Natural killer cell treated with Interleukin-12 subunit alpha and Interleukin-12 subunit beta and Interleukin-15 and Interleukin-18, amount 100 ng/mL, for 72 hours (primary cell): Measurements from ENCODE around the gene QPRT. TPM values are rescaled to one million over a fixed set of nuclear protein-coding genes. Genes with fewer than 3 reads are reported as not detected.
A peak's percentile ranks its signal among the peaks of the same experiment; 100 is the strongest.
"Not testable (repeated sequence)": the region's sequence is repeated elsewhere in the genome, so short reads cannot be mapped to it uniquely, and the experiment has no call there.

ENCODE experiments used
- ATAC-seq, 2 donors: fragments of 150-1000 bp; cut with Tn5 transposase in 1 of 2; sonication (Bioruptor Pico), chemical (Tn5 transposase) in 1 of 2; 2 replicates each; pipeline ENCODE4 v1.10.0; 2021
- DNase-seq: peaks from one replicate; pipeline ENCODE4 v3.0.0; 2022; ENCODE audit warnings: low spot score
- H3K27ac Mint-ChIP-seq, 2 donors: 1 replicate in 1 of 2; 2 replicates in 1 of 2; pipeline ENCODE4 v1.8.0; 2022; ENCODE audit warnings: mixed read lengths in 2 of 2, mild to moderate bottlenecking in 1 of 2, moderate library complexity in 1 of 2
- H3K27me3 Mint-ChIP-seq, 2 donors: 1 replicate in 1 of 2; 2 replicates in 1 of 2; pipeline ENCODE4 v1.8.0; 2022; ENCODE audit warnings: mixed read lengths in 2 of 2
- H3K36me3 Mint-ChIP-seq: one replicate; pipeline ENCODE4 v1.8.0; 2022; ENCODE audit warnings: mixed read lengths
- H3K4me1 Mint-ChIP-seq, 2 donors: 1 replicate in 1 of 2; 2 replicates in 1 of 2; pipeline ENCODE4 v1.8.0; 2022; ENCODE audit warnings: low read depth in 2 of 2, mixed read lengths in 2 of 2, mild to moderate bottlenecking in 1 of 2
- H3K4me3 Mint-ChIP-seq: one replicate; pipeline ENCODE4 v1.8.0; 2022; ENCODE audit warnings: mixed read lengths
- H3K9me3 Mint-ChIP-seq: 2 replicates; pipeline ENCODE4 v1.8.0; 2022; ENCODE audit warnings: mixed read lengths
- total RNA-seq, 2 donors: library from RNA; stranded (reverse); gene quantifications; one replicate each; pipeline ENCODE4 v1.2.3, GENCODE V29; 2022

The QPRT gene
- total RNA-seq, 2 donors from 2014 or later, result 3.3 to 5.6 TPM

DNA sequence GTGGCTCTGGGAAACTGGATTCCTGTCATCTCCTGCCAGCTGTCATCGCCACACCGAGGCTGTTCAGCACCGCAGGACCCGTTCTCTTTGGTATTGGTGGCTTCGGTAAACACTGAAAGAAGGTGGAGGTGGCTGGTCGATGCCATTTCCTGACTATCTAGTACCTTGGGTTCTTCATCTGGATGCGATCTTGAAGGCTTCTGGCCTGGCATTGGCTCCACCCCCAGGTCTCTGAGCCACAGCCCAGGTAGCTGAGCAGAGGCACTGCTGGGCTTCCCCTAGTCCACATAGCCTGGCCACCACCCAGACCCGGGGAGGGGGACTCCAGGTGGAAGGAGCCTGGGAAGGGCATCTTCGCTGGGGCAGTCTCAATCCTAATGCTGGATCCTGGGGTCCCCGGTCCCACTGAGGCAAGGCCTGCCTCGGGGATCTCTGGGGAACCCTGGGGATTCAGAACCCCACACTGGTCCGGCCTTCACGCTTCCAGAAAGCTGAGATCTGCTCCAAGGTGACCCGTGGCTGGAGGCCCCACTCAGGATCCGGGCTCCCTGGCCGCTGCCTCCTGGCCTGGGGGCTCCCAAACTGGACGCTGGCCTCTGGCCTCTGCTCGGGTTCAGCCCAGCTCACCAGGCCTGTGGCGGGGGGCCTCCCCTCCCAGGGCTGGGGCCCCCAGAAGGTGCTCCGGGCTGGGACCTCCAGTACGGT lies 65.0 kb downstream of the QPRT start:
- DNase-seq (peak; percentile 60), ATAC-seq (no peak)
- Mint-ChIP-seq H3K4me3 (peak overlapping the region; percentile 99), H3K27me3 (no peaks in the 10 kb centered on the region), H3K9me3 (no peaks in the 10 kb centered on the region), H3K4me1 (peaks cover 46 to 63% of the 10 kb centered on the region in 2 donors), H3K27ac (peak overlapping the region; percentile 97 to 99), H3K36me3 (no peaks in the 10 kb centered on the region)

DNA sequence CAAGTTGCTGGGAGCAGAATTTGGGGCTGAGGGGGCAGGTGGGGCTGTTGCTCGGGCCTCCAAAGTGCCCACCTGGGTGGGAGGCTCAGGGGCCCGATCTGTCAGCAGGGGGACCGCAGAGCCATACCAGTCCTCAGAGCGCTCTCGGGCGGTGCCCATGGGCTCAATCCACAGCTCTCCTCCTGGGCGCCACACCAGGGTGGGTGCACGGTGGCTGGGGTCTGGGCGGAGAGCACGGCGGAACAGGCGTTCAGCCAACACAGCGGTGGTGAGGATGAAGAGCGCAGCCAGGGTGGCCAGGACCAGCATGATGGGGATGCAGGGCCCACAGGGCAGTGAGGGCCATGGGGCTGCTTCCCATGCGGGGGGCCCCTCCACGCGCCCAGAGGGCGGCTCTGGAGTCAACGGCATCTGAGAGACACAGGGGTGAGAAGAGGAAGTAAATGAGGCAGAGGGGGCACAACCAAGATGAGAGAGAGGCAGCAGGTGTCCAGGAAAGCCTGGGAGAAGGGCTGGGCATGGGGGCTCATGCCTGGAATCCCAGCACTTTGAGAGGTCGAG lies 65.6 kb downstream of the QPRT start:
- Mint-ChIP-seq H3K4me1 (peaks cover 47 to 61% of the 10 kb centered on the region in 2 donors), H3K9me3 (no peaks in the 10 kb centered on the region), H3K27me3 (no peaks in the 10 kb centered on the region), H3K27ac (peak overlapping the region; percentile 97 to 99), H3K36me3 (no peaks in the 10 kb centered on the region), H3K4me3 (peak overlapping the region; percentile 99)
- DNase-seq (peak; percentile 61), ATAC-seq (no peak)

DNA sequence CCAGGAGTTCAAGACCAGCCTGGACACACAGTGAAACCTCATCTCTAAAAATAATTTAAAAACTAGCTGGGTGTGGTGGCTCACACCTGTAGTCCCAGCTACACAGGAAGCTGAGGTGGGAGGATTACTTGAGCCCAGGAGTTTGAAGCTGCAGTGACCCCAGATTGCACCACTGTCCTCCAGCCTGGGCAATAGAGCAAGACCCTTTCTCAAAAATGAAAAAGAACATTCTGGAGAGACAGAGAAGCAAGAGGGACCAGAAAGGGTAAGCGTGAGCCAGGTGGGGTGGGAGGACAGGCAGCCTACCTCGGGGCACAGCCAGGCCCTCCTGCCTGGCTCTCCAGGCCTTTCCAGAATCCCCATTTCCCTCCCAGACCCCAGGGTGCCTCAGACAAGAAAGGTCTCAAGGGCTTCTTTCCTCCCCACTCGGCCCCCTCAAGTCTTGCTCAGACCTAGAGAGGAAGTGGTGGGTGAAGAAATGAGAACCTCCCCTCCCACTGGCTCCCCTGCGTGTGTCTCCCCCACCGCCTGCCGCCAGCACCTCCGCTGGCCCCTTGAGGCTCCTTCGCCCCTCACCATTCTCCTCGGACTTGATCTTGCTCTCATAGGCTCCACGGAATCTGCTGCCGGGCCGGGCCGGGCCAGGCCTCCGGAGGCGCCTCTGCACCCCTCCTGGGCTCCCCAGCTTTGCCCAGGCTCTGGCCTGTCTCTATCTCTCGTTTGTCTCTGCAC lies 66.3 kb downstream of the QPRT start:
- Mint-ChIP-seq H3K27ac (peak overlapping the region; percentile 97 to 99), H3K9me3 (no peaks in the 10 kb centered on the region), H3K4me1 (peaks cover 41 to 55% of the 10 kb centered on the region in 2 donors), H3K36me3 (no peaks in the 10 kb centered on the region), H3K4me3 (peak overlapping the region; percentile 99), H3K27me3 (no peaks in the 10 kb centered on the region)
- DNase-seq (peak; percentile 72), ATAC-seq (peak; percentile 85 to 86)

DNA sequence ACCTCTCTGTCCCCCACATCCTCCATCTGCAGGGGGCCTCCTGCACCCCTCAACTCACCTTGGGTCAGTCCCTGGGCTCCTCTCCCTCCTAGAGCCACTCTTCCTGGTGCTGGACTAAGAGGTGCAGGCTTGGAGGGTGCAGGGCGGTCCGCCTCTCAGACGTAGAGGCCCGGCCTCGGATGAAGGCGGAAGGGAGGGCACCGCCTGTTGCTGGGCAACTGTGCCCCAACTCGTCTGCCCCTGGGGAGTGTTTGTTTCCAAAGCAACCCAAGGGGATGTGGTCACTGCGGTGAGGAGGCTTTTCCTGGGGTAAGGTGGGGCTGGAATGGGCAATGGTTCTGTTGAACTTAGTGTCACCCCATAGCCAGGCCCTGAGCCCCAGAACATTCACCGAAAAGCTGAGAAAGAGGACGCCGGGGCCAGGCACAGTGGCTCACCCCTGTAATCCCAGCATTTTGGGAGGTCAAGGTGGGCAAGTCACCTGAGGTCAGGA lies 66.9 kb downstream of the QPRT start, which contains the start of gene C16orf54:
C16orf54 (minus strand) TSS at position 138 of the 493 bp plus-strand sequence. CDS start 1,039 bp downstream, outside the sequence.
- no peaks in the 10 kb centered on the region for H3K27me3 Mint-ChIP-seq
- peaks cover 38 to 49% of the 10 kb centered on the region in 2 donors for H3K4me1 Mint-ChIP-seq
- no peaks in the 10 kb centered on the region for H3K9me3 Mint-ChIP-seq
- H3K36me3 Mint-ChIP-seq, result no peaks in the 10 kb centered on the region
- DNase-seq, result peak; percentile 89
- peak within 1 kb of the TSS; percentile 99 for H3K4me3 Mint-ChIP-seq
- H3K27ac Mint-ChIP-seq, result peak within 1 kb of the TSS; percentile 97 to 99
- peak; percentile 93 to 94 for ATAC-seq

DNA sequence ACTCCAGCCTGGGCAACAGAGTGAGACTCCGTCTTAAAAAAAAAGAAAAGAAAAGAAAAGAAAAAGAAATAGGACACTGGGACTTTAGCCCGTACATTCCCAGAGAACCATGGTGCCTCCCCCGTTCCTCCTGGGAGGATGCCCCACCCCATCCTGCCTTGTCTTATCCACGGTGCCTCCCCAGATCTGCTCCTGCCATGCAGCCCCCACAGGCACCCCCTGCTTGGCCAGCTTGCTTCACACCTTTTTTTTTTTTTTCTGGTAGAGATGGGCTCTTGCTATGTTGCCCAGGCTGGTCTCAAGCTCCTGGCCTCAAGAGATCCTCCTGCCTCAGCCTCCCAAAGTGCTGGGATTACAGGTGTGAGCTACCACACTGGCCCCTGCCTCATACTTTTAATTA lies 67.5 kb downstream of the QPRT start:
- Mint-ChIP-seq H3K27ac (peak overlapping the region; percentile 97 to 99), H3K4me1 (peaks cover 32 to 42% of the 10 kb centered on the region in 2 donors), H3K4me3 (peak overlapping the region; percentile 99)
- ATAC-seq, H3K27me3 Mint-ChIP-seq, H3K9me3 Mint-ChIP-seq, H3K36me3 Mint-ChIP-seq: not testable (repeated sequence)
- DNase-seq, result peak; percentile 61

Other genes with a start within 250 kb of the QPRT start
- 10 to 100 TPM; 14.6 to 17.0 TPM for gene BOLA2, start 224.8 kb upstream of the QPRT start, total RNA-seq
- 10 to 100 TPM; 36.0 to 85.6 TPM for gene SLX1B, start 224.6 kb upstream of the QPRT start, total RNA-seq
- 1 to 10 TPM; 2.1 to 5.2 TPM for gene SULT1A4, start 219.3 kb upstream of the QPRT start, total RNA-seq
- gene NPIPB12, start 172.8 kb upstream of the QPRT start, total RNA-seq, result 100 to 1,000 TPM; 143 to 354 TPM
- gene SPN, start 15.9 kb upstream of the QPRT start, total RNA-seq, result 100 to 1,000 TPM; 111 to 132 TPM
- gene C16orf54, start 66.8 kb downstream of the QPRT start, total RNA-seq, result 10 to 100 TPM; 15.1 to 17.9 TPM
- not detected for gene ZG16, start 99.1 kb downstream of the QPRT start, total RNA-seq
- gene KIF22, start 111.6 kb downstream of the QPRT start, total RNA-seq, result 100 to 1,000 TPM in 1 of 2 donors, 10 to 100 TPM in 1; 63.4 to 174 TPM
- 100 to 1,000 TPM; 241 to 424 TPM for gene MAZ, start 127.3 kb downstream of the QPRT start, total RNA-seq
- 1 to 10 TPM in 1 of 2 donors, under 1 TPM in 1; 0.98 to 2.8 TPM for gene PRRT2, start 133.0 kb downstream of the QPRT start, total RNA-seq
- gene PAGR1, start 137.0 kb downstream of the QPRT start, total RNA-seq, result 10 to 100 TPM; 20.5 to 36.1 TPM
- gene MVP, start 141.3 kb downstream of the QPRT start, total RNA-seq, result 100 to 1,000 TPM in 1 of 2 donors, 10 to 100 TPM in 1; 86.1 to 180 TPM
- gene CDIPT, start 184.0 kb downstream of the QPRT start, total RNA-seq, result 10 to 100 TPM; 60.1 to 62.9 TPM
- gene SEZ6L2, start 220.4 kb downstream of the QPRT start, total RNA-seq, result not detected
- gene ASPHD1, start 221.3 kb downstream of the QPRT start, total RNA-seq, result 1 to 10 TPM in 1 of 2 donors, not detected in 1; 1.3 TPM
- gene KCTD13, start 247.0 kb downstream of the QPRT start, total RNA-seq, result 10 to 100 TPM; 53.6 to 92.7 TPM